Forelimb muscle (tissue), 1 donor: ENCODE data around the gene SEC61A2. TPM values are rescaled to one million over a fixed set of nuclear protein-coding genes. Genes with fewer than 3 reads are reported as not detected.

Experiments
- DNase-seq: peaks from one replicate; pipeline ENCODE4 v3.0.0-alpha.2; 2013; ENCODE audit warnings: low read depth
- polyA plus RNA-seq: library from polyadenylated mRNA; unstranded; fragments of 120-200 nt; gene quantifications from one replicate; pipeline ENCODE4 v1.2.1, GENCODE V29; 2013; ENCODE audit not compliant: insufficient read length

SEC61A2 gene
- polyA plus RNA-seq, 1 donor = 11.7 TPM

DNA sequence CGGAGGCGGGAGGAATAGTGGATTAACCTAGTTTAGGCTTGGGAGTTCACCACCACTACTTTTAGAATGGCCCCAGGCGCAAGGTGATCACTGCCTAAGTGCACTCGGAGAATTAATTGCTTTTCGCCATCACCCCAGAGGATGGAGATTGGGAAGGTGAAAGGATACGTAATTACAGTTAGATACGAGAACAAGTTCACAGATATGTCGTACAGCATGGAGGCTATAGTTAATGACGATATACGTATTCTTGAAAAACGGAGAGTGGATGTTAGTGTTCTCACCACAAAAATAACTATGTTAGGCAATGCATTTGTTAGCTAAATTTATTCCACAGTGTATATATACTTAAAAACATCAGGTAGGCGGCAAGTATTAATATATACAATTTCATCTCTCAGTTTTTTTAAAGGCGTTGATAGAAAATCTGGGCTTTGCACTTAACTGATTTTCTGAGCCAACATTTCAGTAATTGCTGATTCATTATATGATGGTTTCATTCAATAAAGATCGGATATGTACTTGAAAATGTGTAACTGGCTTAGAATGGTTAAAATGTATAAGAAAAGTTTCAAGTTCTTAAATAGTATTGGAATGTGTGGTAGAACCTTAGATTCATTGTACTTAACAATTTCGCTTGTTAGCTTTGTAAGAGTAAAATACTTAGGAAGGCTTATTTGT is 67.2 kb downstream of the SEC61A2 start:
- no peak for DNase-seq

DNA sequence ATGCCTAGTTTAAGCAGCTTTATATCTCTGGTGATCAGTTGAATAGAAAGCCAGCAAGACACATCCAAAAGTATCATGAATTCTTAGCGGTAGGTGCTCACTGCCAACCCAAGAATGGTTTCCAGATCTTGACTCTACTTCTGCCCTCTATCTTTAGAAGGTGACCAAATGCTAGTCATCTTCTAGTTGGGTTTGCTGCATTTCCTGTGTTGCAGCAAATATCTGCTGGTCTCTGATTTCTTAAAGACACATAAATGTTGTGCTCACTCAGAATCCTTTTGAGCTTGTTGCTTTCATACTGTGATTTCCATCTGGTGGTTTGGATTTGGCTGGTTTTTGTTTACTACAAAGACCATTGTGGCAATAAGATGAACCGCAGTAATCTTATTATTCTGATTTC is 68.7 kb downstream of the SEC61A2 start:
- DNase-seq = no peak

- no peak for DNase-seq
Measured at GRCh38 chr10:12200850-12201249, 71.4 kb downstream of the SEC61A2 start.

DNA sequence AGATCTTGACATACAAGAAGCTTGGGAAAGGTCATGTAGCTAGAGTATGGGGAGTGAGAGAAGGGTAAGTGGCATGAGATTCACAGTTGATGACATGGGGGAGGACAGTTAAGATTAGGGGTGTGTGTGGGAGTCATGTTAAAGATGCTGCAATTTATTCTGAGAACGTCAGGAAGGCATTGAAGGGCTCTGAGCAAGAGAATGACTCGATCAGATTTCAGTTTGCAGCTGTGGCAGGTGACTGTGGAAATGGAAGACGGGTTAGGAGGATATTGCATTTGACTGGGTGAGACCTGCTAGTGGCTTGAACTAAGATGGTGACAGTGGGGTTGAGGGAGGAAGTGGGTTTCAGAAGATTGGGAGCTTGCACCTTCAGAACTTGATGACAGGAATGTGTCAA is 72.1 kb downstream of the SEC61A2 start:
- no peak for DNase-seq

- DNase-seq = no peak
Measured at GRCh38 chr10:12202226-12202625, 72.7 kb downstream of the SEC61A2 start.

DNA sequence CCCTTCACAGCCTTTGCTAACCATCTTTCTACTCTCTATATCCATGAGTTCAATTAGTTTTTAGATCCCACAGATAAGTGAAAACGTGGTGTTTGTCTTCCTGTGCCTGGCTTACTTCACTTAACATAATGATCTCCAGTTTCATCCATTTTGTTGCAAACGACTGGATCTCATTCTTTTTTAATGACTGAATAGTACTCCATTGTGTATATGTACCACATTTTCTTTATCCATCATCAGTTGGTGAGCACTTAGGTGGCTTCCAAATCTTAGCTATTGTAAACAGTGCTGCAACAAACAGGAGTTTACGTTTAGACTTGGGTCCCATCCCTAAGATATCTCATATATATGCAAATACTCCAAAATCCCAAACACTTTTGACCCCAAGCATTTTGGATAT is 75.6 kb downstream of the SEC61A2 start:
- DNase-seq = no peak

GRCh38 chr10:12207114-12207513 is 77.6 kb downstream of the SEC61A2 start:
- no peak for DNase-seq

GRCh38 chr10:12208460-12208859 is 79.0 kb downstream of the SEC61A2 start:
- DNase-seq = no peak

DNA sequence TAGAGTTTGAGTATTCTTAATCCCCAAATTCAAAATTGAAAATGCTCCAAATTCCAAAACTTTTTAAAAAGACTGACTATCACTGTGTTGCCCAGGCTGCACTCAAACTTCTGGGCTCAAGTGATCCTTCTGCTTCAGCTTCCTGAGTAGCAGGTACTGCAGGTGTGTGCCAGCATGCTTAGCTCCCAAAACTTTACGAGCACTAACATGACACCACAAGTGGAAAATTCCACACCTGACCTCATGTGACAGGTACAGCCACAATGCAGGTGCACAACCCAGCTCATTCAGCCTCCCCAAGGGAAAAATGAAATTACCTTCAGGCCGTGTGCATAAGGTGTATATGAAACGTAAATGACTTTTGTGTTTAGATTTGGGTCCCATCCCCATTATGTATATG is 83.0 kb downstream of the SEC61A2 start:
- no peak for DNase-seq

- DNase-seq = no peak
Measured at GRCh38 chr10:12213621-12214020, 84.1 kb downstream of the SEC61A2 start.

GRCh38 chr10:12214093-12214492 is 84.6 kb downstream of the SEC61A2 start:
- DNase-seq = no peak

- DNase-seq = no peak
Measured at GRCh38 chr10:12214763-12215218, 85.3 kb downstream of the SEC61A2 start.

Other genes starting within 250 kb of the SEC61A2 start
- 21.3 TPM for gene UPF2, start 86.9 kb upstream of the SEC61A2 start, polyA plus RNA-seq
- gene DHTKD1, start 60.7 kb upstream of the SEC61A2 start, polyA plus RNA-seq = 10.0 TPM
- gene NUDT5, start 66.2 kb downstream of the SEC61A2 start, polyA plus RNA-seq = 21.7 TPM
- 81.3 TPM for gene CDC123, start 66.5 kb downstream of the SEC61A2 start, polyA plus RNA-seq
- 3.6 TPM for gene CAMK1D, start 219.9 kb downstream of the SEC61A2 start, polyA plus RNA-seq